Fibroblast of peridontal ligament (primary cell): ENCODE data around the gene PPP6R2.

Experiments used
- DNase-seq: peaks from one replicate; pipeline ENCODE4 v3.0.0-alpha.2; 2010; ENCODE audit errors: extremely low read depth

Gene PPP6R2

GRCh38 chr22:50467773-50468440 is 124.8 kb downstream of the PPP6R2 start:
- no peak for DNase-seq

GRCh38 chr22:50468626-50469025 is 125.5 kb downstream of the PPP6R2 start:
- DNase-seq = no peak

- no peak for DNase-seq
Observed at GRCh38 chr22:50469377-50470305, 126.5 kb downstream of the PPP6R2 start.

- DNase-seq = no peak
Observed at GRCh38 chr22:50470491-50470890, 127.4 kb downstream of the PPP6R2 start.

GRCh38 chr22:50471197-50471847 is 128.2 kb downstream of the PPP6R2 start:
- no peak for DNase-seq

GRCh38 chr22:50471962-50472361 is 128.8 kb downstream of the PPP6R2 start:
- no peak for DNase-seq

- DNase-seq = no peak
Observed at GRCh38 chr22:50473088-50473487, 130.0 kb downstream of the PPP6R2 start.

- peak; percentile 50 for DNase-seq
Observed at GRCh38 chr22:50473855-50474671, 130.9 kb downstream of the PPP6R2 start.

- peak; percentile 79 for DNase-seq
Observed at GRCh38 chr22:50474710-50475651, 131.9 kb downstream of the PPP6R2 start, which contains the start of gene SBF1. TSS of gene SBF1 (minus strand) at chr22:50475035. CDS start at chr22:50474840, 195 bp downstream.

- DNase-seq = no peak
Observed at GRCh38 chr22:50475652-50476002, 132.5 kb downstream of the PPP6R2 start.

GRCh38 chr22:50476868-50477267 is 133.7 kb downstream of the PPP6R2 start:
- no peak for DNase-seq

- no peak for DNase-seq
Observed at GRCh38 chr22:50477923-50478322, 134.8 kb downstream of the PPP6R2 start.

- no peak for DNase-seq
Observed at GRCh38 chr22:50479721-50480120, 136.6 kb downstream of the PPP6R2 start.

GRCh38 chr22:50481045-50481439 is 137.9 kb downstream of the PPP6R2 start:
- DNase-seq = no peak

- DNase-seq = peak; percentile 11
Observed at GRCh38 chr22:50481440-50482106, 138.4 kb downstream of the PPP6R2 start, which contains the start of gene ADM2. TSS of gene ADM2 (plus strand) at chr22:50481543. CDS start at chr22:50481848, 305 bp downstream.

- no peak for DNase-seq
Observed at GRCh38 chr22:50482107-50483074, 139.3 kb downstream of the PPP6R2 start.

- DNase-seq = no peak
Observed at GRCh38 chr22:50483106-50483505, 140.0 kb downstream of the PPP6R2 start.

- DNase-seq = no peak
Observed at GRCh38 chr22:50483556-50483955, 140.4 kb downstream of the PPP6R2 start.
